ENCODE measurements around the gene SLC39A6.
A peak's percentile ranks its signal among the peaks of the same experiment; 100 is the strongest.
"Not testable (repeated sequence)": the region's sequence is repeated elsewhere in the genome, so short reads cannot be mapped to it uniquely, and the experiment has no call there.

The SLC39A6 gene

DNA sequence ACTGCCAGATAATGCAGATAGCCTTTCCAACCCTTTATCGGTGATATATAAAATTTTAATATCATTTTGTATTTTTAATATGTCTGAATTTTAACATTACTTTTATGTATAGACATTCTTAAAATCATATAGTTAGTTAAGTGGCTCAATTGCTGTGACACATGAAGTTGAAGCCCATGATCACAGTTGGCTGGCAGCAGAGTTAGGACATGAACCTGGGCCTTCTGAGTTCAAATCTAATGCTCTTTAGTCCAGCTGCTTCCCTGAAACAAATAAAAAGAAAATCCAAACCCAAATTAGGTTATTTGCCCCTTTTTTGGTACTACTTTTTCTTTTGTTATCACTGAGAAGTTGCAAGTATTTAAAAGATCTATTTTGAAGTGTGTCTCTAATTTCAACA is 6.1 kb upstream of the SLC39A6 start:
- DNase-seq, result no peak

DNA sequence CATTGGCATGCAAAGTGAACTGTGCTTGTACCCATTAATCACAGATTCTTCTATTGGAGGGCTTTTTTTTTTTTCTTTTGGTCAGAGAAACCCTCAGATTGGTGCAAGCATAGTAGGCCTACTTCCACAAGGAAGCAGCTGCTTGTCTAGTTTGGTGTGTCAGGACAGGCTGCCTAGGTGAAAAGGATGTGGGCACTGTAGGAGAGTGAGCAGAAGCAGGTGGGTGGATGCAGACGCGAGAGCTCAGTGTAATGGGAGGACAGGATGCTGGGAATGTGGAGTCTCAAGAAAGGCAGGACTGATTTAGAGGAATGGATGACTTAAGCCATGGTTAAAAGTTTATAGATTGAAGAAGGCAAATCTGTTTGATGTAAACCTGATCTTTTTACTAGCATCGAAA is 3.6 kb upstream of the SLC39A6 start:
- no peak for DNase-seq

DNA sequence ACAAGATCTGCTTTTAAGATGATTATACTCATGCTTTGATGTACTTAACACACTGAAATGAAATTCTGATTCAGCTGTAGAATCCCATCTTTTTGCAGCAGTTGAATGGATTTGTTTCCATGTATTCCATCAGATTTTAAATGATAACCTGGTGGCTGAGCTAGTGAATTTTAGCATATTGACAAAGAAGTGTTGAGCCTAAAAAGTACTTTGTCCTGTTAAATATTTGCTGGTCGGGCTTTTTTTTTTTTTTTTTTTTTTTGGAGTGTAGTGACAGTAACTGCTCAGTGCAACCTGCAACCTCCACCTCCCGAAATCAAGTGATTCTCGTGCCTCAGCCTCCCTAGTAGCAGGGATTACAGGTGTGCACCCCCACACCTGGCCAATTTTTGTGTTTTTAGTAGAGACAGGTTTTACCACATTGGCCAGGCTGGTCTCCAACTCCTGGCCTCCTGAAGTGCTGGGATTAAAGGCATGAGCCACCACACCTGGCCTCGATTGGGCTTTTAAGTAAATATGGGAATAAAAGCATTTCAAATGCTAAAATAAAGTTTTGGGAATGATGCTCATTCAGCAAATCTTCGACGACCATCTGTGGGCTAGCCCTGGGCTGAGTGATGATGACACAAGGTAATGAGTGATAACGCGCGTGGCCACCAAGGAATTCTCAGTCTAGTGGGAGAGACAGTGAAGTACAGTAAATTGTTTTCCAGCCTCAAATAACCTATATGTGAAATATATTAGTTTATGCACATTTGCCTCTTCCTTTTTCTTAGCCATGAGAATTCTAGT is 2.7 kb upstream of the SLC39A6 start:
- no peak for DNase-seq

DNA sequence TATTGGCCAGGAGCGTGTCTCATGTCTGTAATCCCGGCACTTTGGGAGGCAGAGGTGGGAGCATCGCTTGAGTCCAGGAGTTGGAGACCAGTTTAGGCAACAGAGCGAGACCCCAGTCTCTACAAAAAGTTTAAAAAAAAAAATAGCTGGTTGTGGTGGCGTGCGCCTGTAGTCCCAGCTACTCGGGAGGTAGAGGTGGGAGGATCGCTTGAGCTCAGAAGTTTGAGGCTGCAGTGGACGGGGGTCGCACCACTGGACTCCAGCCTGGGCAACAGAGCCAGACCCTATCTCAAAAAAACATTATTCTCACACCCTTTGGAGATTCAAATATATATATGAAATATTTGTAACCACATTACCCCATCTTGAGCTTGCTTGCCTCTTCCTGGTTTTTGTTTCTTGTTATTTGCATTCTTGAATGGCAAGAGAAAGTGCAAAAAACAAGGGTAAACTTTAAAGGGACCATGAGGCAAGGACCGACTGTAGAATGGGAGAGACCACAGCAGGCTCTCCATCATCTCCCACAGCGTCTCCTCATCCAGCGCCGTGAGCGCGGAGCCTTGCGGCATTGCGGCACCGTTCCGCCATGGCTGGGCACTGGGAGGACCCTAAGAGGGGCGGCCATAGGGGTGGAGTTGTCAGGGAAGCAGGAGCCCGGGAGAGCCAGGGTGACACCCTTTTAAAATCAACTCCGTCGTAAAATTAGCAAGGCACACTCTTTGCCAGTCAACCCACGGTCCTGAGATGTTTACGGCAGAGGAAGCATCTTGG is 1.9 kb upstream of the SLC39A6 start:
- DNase-seq, result no peak

DNA sequence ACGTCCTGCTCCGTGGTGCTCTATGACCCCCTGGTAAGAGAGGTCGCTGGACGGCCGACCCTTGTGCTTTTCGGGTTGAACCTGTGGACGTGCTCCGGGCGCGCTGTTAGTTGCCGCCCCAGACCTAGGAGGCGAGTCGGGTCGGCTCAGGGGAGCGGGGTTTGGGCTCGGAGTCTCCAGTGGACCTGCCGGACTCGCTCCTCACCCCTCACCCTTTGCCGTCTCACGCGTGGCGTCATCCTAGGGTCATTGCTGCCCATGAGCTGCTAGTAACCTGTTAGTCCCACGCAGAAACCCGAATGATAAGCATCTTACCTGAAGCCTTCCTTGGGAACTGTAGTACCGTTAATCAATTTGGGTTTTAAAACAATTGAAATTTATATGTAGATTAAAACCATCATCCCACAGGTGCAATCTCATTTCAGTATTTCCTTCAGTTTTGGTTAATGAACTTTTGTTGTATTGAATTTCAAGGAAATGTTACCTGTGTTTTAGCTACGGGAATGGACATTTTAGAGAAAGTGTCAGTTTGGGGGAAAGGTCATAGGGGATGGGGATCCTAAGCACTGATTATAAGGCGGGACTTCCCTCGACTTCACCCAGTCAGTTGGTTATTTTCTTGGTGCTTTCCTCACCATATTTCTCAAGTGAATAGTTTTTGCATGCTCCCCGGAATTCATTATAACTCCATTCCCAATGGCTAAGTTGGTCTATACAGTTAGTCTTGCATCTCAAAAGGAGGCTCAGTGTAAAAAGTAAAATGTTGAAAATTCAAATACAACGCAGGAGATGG is 1.1 kb upstream of the SLC39A6 start:
- DNase-seq, result peak in 1 of 2 donors; percentile 3

DNA sequence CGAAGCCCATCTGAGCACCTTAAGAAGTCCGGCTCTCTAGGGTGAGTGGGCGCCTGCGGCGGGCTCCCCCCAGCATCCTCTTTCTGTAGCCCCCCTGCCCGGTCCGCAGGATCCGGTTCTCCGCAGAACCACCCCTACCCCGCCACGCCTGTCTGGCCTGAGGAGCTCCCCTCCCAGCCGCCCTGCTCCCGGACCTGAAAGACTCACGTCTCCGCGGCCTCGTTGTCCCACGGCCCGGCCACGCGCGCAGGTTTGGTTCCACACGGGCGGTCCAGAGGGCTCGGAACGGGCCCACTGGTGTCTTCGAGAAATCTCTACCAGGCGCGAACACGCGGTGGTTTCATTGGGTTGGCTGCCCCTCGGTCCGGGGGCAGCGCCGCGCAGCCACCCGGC is 237 bp downstream of the SLC39A6 start:
- DNase-seq, result no peak

DNA sequence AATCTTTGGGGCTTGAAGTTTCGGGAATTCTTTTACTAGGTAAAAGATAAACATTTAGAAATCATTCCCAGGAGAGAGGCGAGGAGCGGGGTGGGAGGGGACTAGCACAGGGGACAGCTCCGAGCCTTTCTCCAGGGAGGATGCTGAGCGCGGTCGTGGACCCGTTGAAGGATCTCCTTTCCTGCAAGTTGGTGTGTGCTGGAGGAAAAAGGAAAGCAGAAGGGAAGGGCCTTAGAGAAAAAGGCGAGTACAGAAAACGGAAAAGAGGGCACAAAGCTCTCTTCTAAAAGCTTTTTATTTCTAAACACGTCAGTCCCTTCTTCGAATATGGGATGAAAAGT is 640 bp downstream of the SLC39A6 start:
- peak in 1 of 2 donors; percentile 4 for DNase-seq

DNA sequence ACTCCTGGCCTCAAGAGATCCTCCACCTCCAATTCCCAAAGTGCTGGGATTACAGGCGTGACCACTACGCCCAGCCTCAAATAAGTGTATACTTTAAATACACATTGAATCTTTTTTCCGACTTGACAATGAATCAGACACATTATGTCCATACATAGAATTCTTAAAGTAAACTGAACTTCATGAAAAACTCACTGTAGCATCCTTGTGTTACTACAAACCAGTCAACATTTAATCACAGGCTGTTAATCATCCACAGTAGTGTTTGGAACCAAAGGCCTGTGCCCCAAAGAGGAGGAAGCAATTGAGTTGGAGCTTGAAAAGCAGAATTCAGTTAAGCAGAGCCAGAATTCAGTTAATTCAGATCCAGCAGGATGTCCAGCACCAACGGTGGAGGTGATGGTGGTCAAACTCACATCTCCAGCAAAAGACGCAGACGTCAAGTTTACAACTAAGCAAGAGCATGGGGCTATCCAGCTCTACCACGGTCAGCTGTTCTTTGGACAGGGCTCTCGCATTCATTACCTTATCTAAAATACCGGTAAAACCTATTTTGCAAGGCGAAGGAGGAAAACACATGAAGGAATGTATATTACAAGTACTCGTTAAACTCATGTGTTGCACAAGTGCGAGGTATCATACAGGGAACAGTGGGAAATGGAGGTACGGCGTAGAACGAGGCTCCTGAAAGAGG is 1.2 kb downstream of the SLC39A6 start:
- no peak for DNase-seq

DNA sequence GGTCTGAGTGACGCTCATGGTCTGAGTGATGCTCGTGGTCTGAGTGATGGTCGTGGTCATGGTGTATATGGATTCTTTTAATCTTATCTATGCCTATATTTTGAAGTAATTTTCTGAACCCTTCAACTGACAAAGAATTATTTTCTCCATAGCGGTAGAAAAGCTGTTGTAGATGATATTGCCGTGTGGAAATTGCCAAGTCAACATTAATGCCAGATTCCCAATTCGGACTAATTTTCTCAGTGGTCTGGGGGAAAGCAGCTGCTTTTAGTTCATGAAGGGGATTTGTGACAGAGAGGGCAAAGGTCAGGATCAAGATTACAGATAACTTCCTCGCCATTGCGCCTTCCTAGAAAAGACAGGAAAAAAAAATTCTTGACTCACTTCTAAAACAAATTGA is 2.5 kb downstream of the SLC39A6 start:
- DNase-seq, result no peak

DNA sequence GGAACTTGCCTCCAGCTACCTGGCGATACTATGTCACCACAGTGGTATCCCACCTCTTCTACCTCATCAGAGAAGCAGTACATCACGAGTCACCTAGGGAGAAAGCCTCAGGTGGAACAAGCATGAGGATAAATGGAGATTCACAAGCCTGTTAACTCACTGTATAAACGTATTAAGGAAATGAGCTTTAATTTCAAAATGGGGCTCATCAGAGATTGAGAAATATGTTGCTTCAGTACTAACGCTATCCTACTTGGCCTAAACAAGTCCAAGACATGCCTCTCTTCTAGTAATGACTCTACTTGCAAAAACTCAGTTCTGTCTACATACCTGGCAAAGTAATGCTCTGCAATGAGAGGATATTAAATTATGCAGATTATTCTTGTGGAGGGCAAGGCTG is 4.3 kb downstream of the SLC39A6 start:
- DNase-seq, result no peak

DNA sequence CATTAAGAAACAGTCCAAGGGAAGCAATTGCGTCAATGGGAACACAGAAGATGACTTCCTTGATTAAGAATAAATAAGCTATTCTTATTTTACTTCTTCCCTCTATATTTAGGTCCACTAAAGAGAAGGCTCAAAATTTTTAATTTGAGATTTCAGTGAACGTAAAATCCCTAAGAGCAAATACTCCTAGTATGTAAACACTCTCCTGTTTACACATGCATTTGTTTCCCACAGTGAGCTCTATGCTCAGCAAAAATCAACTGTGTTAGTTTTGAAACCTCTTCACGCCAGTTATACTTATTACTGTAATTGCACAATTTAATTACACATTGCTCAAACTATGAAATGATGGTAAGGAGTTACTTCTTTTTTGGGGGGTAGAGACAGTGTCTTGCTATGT is 8.8 kb downstream of the SLC39A6 start:
- no peak for DNase-seq

DNA sequence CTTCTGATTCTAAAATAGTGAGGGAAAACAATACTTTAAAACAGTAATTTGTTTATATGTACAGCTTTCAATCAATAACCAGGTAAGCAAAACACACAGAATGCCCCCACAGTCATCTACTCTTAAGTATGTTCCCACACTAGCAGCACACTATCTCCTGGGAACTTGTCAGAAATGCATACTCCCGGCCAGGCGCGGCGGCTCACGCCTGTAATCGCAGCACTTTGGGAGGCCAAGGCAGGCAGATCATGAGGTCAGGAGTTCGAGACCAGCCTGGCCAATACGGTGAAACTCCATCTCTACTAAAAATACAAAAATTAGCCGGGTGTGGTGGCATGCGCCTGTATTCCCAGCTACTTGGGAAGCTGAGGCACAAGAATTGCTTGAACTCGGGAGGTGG is 12.4 kb downstream of the SLC39A6 start:
- not testable (repeated sequence) for DNase-seq

DNA sequence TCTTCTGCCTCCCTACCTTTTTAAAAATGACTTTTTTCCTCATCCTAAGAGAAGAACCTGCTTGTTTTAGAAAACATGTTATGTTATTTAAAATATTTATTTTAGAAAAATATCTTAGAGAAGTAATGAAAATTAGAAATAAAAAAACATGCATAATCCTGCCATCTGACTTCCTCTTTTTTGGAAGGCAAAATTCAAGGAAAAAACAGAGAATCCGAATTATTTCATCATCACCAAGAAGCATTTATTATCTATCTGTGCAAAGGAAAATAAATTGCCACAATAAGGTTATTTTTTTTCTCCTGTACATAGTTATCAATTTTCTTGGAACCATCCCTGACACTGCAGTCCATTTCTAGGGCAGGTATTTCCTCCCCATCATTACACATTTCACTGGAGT is 14.4 kb downstream of the SLC39A6 start:
- DNase-seq, result no peak

DNA sequence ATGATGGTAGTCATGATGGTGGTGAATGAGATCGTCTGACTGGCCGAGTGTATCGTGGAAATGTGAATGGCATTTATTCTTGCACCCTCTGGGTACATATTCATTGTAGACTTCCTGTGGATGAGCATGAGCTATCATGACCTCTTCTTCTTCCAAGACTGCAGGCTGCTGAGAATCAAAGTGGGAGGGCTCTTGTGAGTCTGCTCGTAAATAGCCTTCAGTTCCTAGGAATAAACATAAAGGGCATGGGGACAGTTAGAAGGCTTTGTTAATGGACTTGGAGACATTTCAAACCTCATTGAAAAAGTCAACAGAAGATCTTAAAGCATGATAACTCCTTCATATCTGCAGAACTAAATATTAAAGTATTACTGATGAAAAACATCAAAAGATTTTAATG is 14.9 kb downstream of the SLC39A6 start:
- DNase-seq, result no peak

DNA sequence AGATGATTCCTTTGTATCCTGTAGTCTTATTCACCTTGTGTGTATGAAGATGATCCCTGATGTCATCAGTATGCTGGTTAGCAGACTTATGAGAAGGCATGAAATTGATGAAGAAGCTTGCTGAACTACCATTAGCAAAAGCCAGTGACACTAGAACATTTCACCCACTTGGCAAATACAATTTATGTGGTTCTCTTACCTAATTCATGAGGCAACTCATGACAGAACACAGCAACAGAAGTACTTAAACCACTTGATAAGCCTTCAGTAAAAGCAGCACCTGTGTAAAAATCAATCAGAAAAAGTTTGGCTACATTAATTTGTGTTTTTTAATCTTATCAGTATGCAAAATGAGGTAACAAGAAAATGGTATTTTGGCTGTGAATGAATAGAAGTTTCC is 16.8 kb downstream of the SLC39A6 start:
- no peak for DNase-seq

DNA sequence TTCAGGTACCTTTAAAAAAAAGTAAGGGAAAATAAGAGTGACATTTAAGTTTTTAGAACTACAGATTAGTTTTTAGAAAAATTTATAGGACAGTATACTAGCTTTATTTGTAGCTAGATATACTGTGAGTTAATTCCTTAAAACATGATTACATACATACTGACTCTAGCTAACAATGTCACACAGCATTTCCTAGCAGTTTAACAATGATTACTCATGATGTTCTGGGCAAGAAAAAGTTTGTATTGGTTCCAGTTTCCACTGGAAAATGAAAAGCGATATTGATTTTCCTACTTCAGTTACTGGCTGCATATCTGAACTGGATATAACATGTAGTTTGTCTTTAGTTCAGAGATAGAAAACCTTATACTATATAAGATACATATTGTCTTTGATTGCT is 19.4 kb downstream of the SLC39A6 start:
- no peak for DNase-seq

DNA sequence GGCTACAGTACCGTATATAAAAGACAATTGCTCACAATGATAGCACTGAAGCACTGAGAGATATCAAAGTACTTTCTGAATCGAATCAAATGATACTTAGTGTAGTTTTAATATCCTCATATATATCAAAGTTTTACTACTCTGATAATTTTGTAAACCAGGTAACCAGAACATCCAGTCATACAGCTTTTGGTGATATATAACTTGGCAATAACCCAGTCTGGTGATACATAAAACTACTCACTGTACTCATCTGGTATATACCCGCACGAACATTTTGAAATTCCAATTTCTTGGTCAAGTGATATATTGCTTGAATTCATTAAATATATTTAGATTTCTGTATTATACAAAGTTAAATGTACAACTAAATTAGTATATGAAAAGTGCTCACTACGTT is 20.5 kb downstream of the SLC39A6 start:
- no peak for DNase-seq

DNA sequence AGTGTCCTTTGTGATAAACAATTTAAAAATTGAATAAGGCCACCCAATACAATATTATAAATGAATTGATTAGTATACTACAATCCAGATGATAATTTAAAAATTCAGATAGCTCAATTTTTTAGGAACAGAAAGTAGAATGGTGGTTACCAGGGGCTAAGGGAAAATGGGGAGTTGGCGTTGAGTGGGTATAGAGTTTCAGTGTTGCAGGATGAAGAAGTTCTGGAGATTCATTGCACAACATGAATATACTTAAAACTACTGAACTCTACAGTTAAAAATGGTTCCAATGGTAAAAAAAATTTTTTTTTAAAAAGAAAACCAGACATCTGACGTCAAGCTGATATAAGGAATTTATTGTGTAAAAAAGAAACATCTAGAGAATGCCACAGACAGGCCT is 20.9 kb downstream of the SLC39A6 start:
- DNase-seq, result no peak

DNA sequence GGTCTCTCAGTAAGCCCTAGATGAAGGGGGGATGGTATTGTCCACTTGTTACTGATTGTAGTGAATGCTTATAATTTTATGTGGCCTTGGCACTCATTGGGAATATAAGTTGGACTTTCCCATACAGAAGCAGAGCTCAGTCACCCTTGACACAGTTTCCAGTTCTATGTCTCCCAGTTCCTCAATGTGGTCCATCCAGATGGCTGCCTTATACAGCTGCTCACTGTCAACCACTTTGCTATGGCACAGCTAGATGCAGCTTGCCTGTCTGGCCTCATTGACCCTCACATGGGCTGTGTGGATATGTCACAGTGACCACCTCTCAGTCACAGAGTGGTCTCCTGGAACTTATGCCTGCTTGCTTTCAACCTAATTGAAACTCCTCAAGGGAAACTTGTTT is 21.7 kb downstream of the SLC39A6 start:
- no peak for DNase-seq

DNA sequence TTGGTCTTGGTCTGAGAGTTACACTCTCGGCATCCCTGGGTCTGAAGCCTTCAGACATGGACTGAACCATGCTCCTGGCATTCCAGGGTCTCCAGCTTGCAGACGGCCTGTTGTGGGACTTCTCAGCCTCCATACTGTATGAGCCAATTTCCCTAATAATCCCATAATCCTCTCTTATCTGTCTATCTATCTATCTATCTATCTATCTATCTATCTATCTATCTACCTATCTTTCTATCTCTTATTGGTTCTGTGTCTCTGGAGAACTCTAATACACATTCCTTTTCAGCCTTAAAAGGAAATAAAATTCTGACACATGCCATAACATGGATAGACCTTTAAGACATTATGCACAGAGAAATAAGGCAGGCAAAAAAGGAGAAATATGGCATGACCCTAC is 24.4 kb downstream of the SLC39A6 start:
- no peak for DNase-seq

DNA sequence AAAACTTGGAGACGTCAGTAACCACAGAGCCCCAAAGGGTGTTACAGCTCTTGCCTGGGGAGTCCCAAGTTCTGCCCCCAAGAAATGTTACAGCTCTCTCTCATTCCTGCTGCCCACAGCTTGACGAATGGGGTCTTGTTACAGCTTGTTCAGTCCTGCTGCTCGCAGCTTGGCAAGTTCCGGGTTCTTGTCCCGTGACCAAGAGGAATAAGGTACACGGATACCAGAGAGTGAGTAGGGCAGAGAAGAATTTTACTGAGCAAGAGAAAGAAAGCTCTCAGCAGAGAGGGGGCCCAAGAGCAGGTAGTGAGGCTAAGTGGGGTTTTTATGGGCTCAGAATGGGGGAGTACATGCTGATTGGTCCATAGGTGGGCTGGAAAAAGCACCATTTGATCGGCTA is 27.2 kb downstream of the SLC39A6 start:
- no peak for DNase-seq

DNA sequence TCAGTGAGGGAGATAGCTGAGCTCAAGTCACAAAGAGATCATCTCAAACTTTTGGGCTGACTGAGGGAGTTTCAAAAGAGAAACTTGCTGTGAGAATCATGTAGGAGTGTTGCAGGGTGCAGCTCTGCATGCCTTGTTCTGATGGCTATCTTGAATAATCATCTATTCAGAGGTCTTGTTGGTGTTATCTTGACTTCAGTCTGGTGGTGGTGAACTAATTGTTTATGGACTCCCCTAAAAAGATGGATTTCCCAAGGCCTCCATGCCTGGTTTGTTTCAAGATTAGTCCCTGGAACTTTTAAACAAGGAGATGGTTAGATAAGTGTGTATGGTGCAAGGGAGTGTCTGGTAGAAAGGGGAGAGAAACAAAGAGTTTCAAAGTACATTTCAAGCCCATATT is 29.8 kb downstream of the SLC39A6 start:
- DNase-seq, result no peak

DNA sequence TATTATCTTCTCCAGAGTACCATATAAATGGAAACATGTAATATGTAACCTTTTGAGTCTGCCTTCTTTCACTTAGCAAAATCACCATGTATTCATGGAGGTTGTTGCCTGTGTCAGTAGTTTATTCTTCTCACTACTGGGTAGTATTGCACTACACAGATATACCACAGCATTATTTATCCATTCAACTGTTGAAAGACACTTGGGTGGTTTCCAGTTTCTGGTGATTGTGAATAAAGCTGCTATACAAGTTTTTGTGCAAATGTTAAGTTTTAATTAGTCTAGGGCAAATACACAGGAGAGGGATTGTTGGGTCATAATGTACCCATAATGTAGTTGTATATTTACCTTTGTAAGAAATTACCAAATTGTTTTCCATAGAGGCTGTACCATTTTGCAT is 32.2 kb downstream of the SLC39A6 start:
- no peak for DNase-seq

All from stimulated activated CD4-positive, alpha-beta T cell treated with anti-CD3 and anti-CD28 coated beads, Interleukin-2, amount 100 ng/mL, for 48 hours (primary cell).